Psoas muscle (tissue), 8 donors: ENCODE data around the gene GGTLC3. TPM values are rescaled to one million over a fixed set of nuclear protein-coding genes. Genes with fewer than 3 reads are reported as not detected.
"Not testable (repeated sequence)": the region's sequence is repeated elsewhere in the genome, so short reads cannot be mapped to it uniquely, and the experiment has no call there.

Experiments
- ATAC-seq, 4 donors: fragments of 200-7000 bp; cut with Tn5 transposase; one replicate each; pipeline ENCODE4 v1.9.1; 2020; ENCODE audit warnings: moderate library complexity in 3 of 4, mild to moderate bottlenecking in 2 of 4
- DNase-seq, 2 donors: peaks; one replicate each; pipeline ENCODE4 v3.0.0-alpha.2; 2020
- H3K27ac ChIP-seq: fragments of 200-600 bp; one replicate; pipeline ENCODE4 v1.8.0; 2022
- H3K27me3 ChIP-seq, 3 donors: fragments of 200-600 bp in 1 of 3; one replicate each; pipeline versions ENCODE4 v1.6.1 to v1.8.0; 2013 to 2022; ENCODE audit warnings: low read length in 2 of 3, mild to moderate bottlenecking in 2 of 3, moderate library complexity in 1 of 3; ENCODE audit not compliant: insufficient read depth in 3 of 3
- H3K36me3 ChIP-seq, 2 donors: fragments of 200-600 bp in 1 of 2; one replicate each; pipeline versions ENCODE4 v1.6.1 to v1.8.0; 2013 to 2022; ENCODE audit warnings: low read depth in 1 of 2, mild to moderate bottlenecking in 1 of 2, moderate library complexity in 1 of 2; ENCODE audit not compliant: insufficient read depth in 1 of 2
- H3K4me1 ChIP-seq: fragments of 200-600 bp; one replicate; pipeline ENCODE4 v1.8.0; 2022
- H3K4me3 ChIP-seq: fragments of 200-600 bp; one replicate; pipeline ENCODE4 v1.8.0; 2022; ENCODE audit warnings: mild to moderate bottlenecking
- H3K9me3 ChIP-seq: fragments of 200-600 bp; one replicate; pipeline ENCODE4 v1.8.0; 2022
- WGBS, 3 donors: extraction: QIAGEN DNeasy Blood & Tissue Kit; methylation state at CpG; one replicate each; pipeline versions ENCODE4 v1.1.6 to v1.1.7; 2013; 5-methylcytosine and 5-hydroxymethylcytosine counted together
- intact Hi-C, 2 donors: fragments of 100-400 bp; cut with DNase I; formaldehyde crosslinking; loops; one replicate each; pipeline versions ENCODE4 v1.11.0 to v1.14.2; 2022
- polyA plus RNA-seq, 3 donors: library from polyadenylated mRNA; stranded (reverse); fragments of 200-250 nt; gene quantifications; one replicate each; pipeline ENCODE4 v1.2.3, GENCODE V29; 2013
- total RNA-seq, 4 donors: library from RNA; stranded (reverse); fragmentation: NEBNext Ultra II Directional in 2 of 4; extraction: Animal tissue kit (Norgen Biotek cat#: 25700) in 2 of 4; gene quantifications; one replicate each; pipeline versions ENCODE4 v1.2.1 to v1.2.4, GENCODE V29; 2021 to 2023
- donor health status: healthy with polysubstance abuse.
- donor health status: DM: no; HTN: no; CAD: no; lungs with moderate emphysema.
- donor health status: Bipolar disorder and iron deficiency.
- donor health status: healthy.
- donor health status: DM: yes; HTN: yes; CAD: no.
- donor health status: DM: no; HTN: no; CAD: no.
- donor health status: DM: no; HTN: no; CAD: no.
- donor health status: DM: yes; HTN: yes; CAD: no.

Gene GGTLC3
- total and polyA plus RNA-seq, 7 donors = not detected

DNA sequence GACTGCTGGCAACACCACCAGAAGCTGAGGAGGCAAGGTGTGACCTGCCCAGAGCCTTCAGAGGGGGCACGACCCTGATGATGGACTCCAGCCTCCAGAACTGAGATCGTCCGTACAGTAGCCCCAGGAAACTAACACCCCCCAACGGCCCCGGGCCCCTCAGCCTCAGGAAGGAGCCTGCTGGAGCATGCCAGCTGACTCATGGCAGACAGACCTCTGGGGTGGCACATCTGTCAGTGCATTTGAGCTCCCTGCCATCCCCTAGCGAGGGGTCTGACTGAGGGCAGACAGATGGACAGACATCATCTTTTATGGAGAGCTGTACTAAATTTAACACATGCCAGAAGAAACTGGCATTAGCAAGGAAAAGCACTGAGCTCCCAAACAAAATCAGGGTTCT lies 22.0 kb upstream of the GGTLC3 start:
- H3K27me3 ChIP-seq, H3K4me3 ChIP-seq, H3K9me3 ChIP-seq, H3K36me3 ChIP-seq, intact Hi-C loops, H3K27ac ChIP-seq, DNase-seq, H3K4me1 ChIP-seq, ATAC-seq: not testable (repeated sequence)
- WGBS, 3 donors = 87 to 93% (median 89%) methylated on average over 4 to 5 of the region's 6 CpGs

DNA sequence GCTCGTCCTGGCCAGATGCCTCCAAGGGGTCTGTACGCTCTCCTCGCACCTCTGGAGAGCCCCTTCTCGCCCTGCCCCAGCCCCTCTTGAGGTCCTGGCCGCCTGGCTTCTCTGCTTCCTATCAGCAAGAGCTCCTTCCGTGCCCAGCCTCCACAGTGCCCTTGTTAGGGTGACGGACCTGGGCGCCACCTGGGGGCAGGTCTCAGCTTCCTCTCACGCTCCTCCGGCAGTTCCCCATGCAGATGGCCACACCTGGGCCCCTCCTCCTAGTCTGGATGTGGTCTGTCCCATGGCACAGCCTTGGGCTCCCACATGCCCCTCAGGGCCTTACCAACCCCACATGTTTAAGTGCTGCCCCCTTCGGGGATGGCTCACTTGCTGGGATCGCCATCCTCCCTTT lies 16.4 kb upstream of the GGTLC3 start:
- H3K36me3 ChIP-seq, intact Hi-C loops, H3K9me3 ChIP-seq, H3K4me1 ChIP-seq, H3K27me3 ChIP-seq, H3K27ac ChIP-seq, H3K4me3 ChIP-seq, DNase-seq, ATAC-seq: not testable (repeated sequence)
- 100% methylated on average over 1 of the region's 12 CpGs; no CpG with 5 or more reads in 2 of the 3 donors for WGBS, 3 donors

DNA sequence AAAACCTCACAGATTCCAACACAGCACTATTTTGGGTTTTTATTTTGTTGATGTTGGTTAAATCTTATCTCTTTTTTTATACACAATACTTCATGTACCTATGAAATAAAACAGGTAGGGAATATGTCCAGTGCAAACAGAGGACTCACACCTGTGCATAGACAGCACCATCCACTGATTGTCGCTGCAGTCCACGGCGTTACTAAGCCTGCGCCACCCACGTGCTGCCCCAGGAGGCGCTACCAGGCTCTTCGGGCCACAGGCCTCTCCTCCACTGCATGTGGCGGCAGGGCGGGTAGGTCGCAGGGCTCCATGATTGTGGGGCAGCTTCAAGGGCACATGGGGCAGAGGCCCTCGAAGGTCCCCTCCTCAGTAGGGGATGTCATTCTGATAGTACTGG lies 15.7 kb upstream of the GGTLC3 start:
- H3K27me3 ChIP-seq, DNase-seq, H3K9me3 ChIP-seq, ATAC-seq, H3K4me3 ChIP-seq, H3K27ac ChIP-seq, H3K36me3 ChIP-seq, H3K4me1 ChIP-seq, intact Hi-C loops: not testable (repeated sequence)
- WGBS, 3 donors = no CpG with 5 or more reads among the region's 11 CpGs

DNA sequence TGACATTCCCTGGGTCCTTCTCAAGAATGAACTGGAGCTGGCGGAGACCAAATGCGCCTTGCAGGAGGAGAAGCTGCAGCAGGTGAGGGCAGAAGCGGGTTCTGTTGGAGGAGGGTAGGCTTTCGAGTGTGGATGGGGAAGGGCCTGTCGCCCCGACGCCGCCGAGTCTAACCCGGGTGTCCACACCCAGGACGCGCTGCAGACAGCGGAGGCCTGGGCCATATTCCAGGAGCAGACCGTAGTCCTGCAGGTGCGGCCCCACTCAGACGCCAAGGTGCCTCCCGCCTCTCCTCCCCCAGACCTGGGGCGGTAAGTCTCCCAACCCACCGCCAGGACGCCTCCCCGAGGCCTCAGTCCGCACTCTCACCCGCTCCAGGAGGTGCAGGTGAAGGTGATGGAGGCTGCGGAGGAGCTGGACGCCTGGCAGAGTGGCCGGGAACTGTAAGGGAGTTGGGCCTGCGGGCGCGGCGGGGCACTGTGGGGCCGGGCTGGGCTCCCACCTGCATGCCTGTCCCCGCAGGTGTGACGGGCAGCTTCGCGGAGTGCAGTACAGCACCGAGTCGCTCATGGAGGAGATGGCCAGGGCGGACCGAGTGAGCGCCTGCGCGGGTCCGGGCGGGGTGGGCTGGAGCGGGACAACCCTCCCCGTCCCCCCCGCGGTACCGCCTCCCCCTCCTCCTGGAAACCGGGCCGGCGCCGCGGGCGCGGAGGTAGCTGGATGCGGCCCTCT lies 11.6 kb upstream of the GGTLC3 start:
- DNase-seq, intact Hi-C loops, H3K4me1 ChIP-seq, H3K4me3 ChIP-seq, H3K36me3 ChIP-seq, H3K27ac ChIP-seq, H3K9me3 ChIP-seq, H3K27me3 ChIP-seq: not testable (repeated sequence)
- WGBS, 3 donors = 10% methylated on average over 10 of the region's 57 CpGs; no CpG with 5 or more reads in 2 of the 3 donors
- peak; percentile 14 to 45 (median 37) for ATAC-seq

DNA sequence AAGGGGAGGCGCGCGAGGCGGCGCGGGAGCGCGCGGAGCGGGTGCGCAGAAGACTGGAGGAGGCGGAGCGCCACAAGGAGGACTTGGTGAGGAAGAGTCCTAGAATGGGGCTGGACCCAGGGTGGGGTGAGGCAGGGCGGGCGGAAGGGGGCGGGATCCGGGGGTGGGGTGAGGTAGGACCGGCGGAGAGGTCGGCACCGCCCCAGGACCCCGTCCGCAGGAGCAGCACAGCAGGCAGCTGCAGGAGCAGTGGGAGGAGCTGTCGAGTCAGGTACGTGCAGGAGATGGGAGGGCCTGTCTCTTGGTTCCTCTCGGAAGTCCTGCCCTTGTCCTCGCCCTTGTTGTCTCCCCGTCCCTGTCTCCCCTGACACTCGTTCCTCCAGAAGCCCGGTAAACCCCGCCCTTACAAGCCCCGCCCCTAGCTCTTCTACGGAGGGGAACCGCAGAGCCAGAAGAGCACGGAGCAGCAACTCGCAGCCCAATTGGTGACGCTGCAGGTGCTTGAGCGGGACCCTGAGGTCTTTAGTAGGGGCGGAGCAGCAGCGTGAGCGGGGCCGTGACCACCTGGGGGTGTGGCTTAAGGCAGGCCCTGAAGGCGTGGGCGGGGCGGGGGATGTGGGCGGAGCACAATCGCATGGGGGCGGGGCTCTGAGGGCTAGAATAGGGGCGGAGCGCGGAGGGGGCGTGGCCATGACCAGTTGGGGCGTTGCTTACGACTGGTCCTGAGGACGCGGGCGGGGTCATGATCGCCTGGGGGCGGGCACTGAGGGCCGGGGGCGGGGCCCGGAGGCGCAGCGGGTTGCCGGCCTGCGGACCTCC lies 10.8 kb upstream of the GGTLC3 start:
- H3K4me1 ChIP-seq, H3K36me3 ChIP-seq, H3K27me3 ChIP-seq, intact Hi-C loops, H3K9me3 ChIP-seq, H3K27ac ChIP-seq: not testable (repeated sequence)
- ATAC-seq (peak; percentile 96 to 98 (median 98)), DNase-seq (peak; percentile 69 to 88)
- 0% methylated on average over 2 to 22 of the region's 66 CpGs; no CpG with 5 or more reads in 1 of the 3 donors for WGBS, 3 donors
- peak overlapping the region; percentile 38 for H3K4me3 ChIP-seq

DNA sequence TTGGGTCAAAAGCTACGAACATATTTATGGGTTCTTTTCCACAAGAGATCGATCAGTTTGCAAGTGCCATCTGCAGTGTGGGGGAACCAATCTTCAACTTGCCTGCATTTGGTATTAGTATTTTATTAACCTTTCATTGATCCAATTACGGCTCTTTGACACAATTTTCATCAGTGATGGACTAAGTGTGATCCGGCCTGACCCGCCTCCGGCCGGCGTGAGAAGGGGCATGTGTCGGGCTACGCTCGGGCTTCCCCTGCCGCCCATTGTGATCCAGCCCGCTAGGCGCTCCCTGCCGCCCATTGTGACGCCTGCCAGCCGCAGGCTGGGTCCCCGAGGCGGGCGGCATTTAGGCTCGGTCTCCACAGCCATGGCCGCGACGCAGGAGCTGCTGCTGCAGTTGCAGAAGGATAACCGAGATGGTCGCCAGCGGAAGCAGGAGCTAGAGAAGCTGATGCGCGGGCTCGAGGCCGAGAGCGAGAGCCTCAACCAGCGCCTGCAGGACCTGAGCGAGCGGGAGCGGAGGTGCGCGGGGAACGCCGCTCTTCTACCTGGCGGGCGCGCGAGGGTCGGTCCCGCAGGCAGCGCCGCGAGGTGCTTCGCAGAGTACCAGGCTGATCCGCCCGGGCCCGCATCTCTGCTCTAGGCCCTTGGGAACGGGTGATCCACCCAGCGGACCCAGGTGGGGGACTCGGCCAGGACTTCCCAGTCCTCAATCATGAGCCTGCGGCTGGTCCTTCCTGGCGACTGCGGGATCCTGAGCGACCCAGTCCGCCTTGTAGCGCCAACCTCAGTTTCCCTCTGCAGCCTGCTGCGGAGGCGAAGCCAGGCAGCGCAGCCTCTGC lies 10.0 kb upstream of the GGTLC3 start, which contains the start of gene TMEM191B:
TSS of gene TMEM191B (plus strand) at position 51 of the 845 bp plus-strand sequence. CDS start at position 230, 179 bp downstream.
- peak in 3 of 4 donors; percentile 9 to 24 (median 21) for ATAC-seq
- H3K4me3 ChIP-seq = peak within 1 kb of the TSS; percentile 38
- H3K27me3 ChIP-seq, H3K9me3 ChIP-seq, DNase-seq, H3K27ac ChIP-seq, H3K4me1 ChIP-seq, intact Hi-C loops, H3K36me3 ChIP-seq: not testable (repeated sequence)
- no CpG with 5 or more reads among the region's 65 CpGs for WGBS, 3 donors

DNA sequence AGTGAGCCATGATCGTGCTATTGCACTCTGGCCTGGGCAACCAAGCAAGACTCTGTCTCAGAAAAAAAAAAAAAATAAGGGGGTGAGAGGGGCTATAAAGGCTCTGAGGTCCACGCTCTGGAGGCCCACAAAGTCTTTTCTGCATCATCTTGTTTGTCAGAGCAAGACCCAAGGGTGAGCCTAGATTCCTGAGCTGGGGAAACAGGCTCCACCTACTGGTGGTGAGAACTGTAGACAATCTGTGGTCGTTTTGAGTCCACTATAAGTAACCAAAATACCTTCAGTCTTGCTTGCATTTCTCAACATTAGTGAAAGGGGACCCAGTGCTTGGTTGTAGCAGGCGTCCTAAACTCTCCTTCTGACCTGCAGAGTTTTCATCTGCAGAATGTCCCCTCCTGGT lies 5.4 kb upstream of the GGTLC3 start:
- H3K9me3 ChIP-seq, H3K27me3 ChIP-seq, H3K36me3 ChIP-seq, H3K4me1 ChIP-seq, H3K4me3 ChIP-seq, intact Hi-C loops, DNase-seq, H3K27ac ChIP-seq: not testable (repeated sequence)
- ATAC-seq = peak in 3 of 4 donors; percentile 46 to 51 (median 47)
- WGBS, 3 donors = no CpG with 5 or more reads among the region's 4 CpGs

DNA sequence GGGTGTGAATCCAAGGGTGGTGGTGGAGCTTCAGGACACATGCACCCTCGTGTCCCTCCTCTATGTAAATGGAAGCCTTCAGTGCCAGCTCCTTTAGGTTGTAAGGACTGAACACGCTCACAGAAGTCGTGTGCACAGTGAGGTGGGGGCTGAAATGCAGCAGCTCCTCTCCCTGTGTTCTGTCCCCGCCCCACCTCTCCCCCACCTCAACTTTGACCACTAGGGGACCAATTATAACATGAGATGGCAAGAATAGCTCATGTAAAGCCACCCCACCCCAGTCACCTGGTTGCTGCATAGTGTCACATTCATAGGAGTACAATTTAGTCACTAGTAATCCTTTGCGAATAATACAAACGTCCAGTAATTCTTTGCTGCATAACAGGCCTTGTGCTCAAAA lies 4.8 kb upstream of the GGTLC3 start:
- H3K36me3 ChIP-seq, H3K4me3 ChIP-seq, DNase-seq, intact Hi-C loops, H3K27me3 ChIP-seq, H3K9me3 ChIP-seq, H3K27ac ChIP-seq, ATAC-seq, H3K4me1 ChIP-seq: not testable (repeated sequence)
- no CpG with 5 or more reads among the region's 6 CpGs for WGBS, 3 donors

DNA sequence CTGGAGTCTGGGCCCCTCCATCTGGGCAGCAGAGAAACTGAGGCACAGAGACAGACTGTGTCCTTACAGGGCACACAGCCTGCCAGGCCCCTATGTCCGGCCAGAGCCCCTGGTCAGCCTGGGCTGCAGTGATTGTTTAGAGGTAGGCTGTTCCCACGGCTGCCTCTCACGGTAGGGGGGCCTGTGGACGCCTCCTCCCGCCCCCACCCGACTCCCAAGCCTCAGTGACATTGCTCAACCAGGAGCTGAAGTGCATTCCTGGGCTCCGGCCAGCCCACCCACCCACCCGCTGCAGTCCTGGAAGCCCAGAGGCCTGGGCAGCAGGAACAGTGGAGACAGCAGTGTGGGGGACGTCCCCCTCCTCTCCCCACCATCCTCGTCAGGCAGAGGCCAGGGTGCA lies 4.5 kb downstream of the GGTLC3 start:
- H3K9me3 ChIP-seq, H3K27ac ChIP-seq, intact Hi-C loops, H3K4me1 ChIP-seq, H3K36me3 ChIP-seq, DNase-seq, ATAC-seq, H3K4me3 ChIP-seq, H3K27me3 ChIP-seq: not testable (repeated sequence)
- WGBS, 3 donors = 42 to 70% (median 67%) methylated on average over 2 to 5 of the region's 10 CpGs

DNA sequence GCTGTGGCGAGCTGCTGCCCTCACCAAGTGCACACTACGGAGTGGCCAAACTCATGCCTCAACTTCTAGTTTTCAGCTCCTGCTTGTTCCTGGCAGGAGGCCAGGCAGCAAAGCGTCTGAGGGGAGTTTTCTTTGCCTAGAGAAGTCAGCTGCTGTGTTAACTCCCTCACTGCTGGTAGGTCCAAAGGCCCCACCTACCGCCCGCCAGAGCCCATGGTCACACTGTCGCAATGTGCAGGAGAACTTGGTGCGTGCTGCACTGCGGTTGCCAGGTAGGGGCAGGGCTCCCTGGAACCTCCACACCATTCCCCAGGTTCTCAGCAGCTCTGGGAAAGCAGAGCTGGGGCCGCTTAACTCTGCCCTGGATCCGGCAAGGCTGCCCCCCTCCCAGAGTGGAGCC lies 5.6 kb downstream of the GGTLC3 start:
- H3K27me3 ChIP-seq, H3K4me3 ChIP-seq, H3K27ac ChIP-seq, H3K4me1 ChIP-seq, DNase-seq, intact Hi-C loops, H3K36me3 ChIP-seq, H3K9me3 ChIP-seq, ATAC-seq: not testable (repeated sequence)
- WGBS, 3 donors = 27 to 31% (median 30%) methylated on average over 5 of the region's 10 CpGs
